ENCODE results near the gene ERBB4. TPM values are rescaled to one million over a fixed set of nuclear protein-coding genes. Genes with fewer than 3 reads are reported as not detected.

Gene ERBB4
- total and polyA plus RNA-seq, 2 of the 8 experiments (the other 6 are each of a cell fraction or from before 2014, with no cell fraction given) = 0.34 to 1.3 TPM

- no peak overlapping the region for H2BK20ac ChIP-seq (ENCODE audit: low read length)
- H3K56ac ChIP-seq (replicated peaks; ENCODE audit: insufficient read length, low read depth, low read length) = no peak overlapping the region
- 0 out of 4 replicates have a peak, but pooled peaks cover 0 to 3% of the 10 kb centered on the region in 2 experiments for H3K9me3 ChIP-seq (ENCODE audit: insufficient read depth in 2 of 2, low read depth in 1 of 2, low read length in 1 of 2)
- no peak overlapping the region for H3K4ac ChIP-seq (replicated peaks; ENCODE audit: insufficient read length, low read depth, low read length)
- no peak overlapping the region for H2BK120ac ChIP-seq (replicated peaks; ENCODE audit: low read depth, low read length)
- H3K9ac ChIP-seq (replicated peaks in 1 of 4; ENCODE audit: extremely low read depth in 1 of 4, low read depth in 3 of 4, low read length in 3 of 4) = no peak overlapping the region
- ChIA-PET CTCF (ENCODE audit: partially characterized antibody) (no interaction called here), POLR2A (ENCODE audit: partially characterized antibody) (no interaction called here)
- H3K79me2 ChIP-seq (ENCODE audit: control insufficient read depth in 1 of 2, insufficient read depth in 2 of 2, low read length in 2 of 2) = no peaks in the 10 kb centered on the region
- H2BK5ac ChIP-seq (ENCODE audit: low read depth, low read length) = no peak overlapping the region
- no peak overlapping the region for H2AK5ac ChIP-seq (ENCODE audit: low read depth, low read length)
- H3K79me1 ChIP-seq (ENCODE audit: low read depth, low read length) = no peaks in the 10 kb centered on the region
- no peaks in the 10 kb centered on the region for H4K20me1 ChIP-seq (replicated peaks in 1 of 2; ENCODE audit: control insufficient read depth in 1 of 2, insufficient read depth in 2 of 2, low read length in 2 of 2)
- FAIRE-seq (no peak), DNase-seq (ENCODE audit: low read depth in 1 of 2, low spot score in 2 of 2) (no peak)
- H3K36me3 ChIP-seq (ENCODE audit: control insufficient read depth in 2 of 4, insufficient read depth in 4 of 4, low read length in 3 of 4) = no peaks in the 10 kb centered on the region
- H3K14ac ChIP-seq (ENCODE audit: insufficient read length) = no peak overlapping the region
- H4K8ac ChIP-seq (ENCODE audit: extremely low read depth, insufficient read depth, low read length) = no peak overlapping the region
- no peak overlapping the region for H3K4me2 ChIP-seq (ENCODE audit: insufficient read depth in 1 of 2, low read depth in 2 of 2, low read length in 2 of 2)
- no peak overlapping the region for H4K91ac ChIP-seq (replicated peaks; ENCODE audit: insufficient read length, low read length)
- 84% methylated on average over 2 of the region's 2 CpGs; no CpG with 5 or more reads in 1 of the 2 experiments for WGBS, 2 experiments (ENCODE audit: extremely low coverage in 1 of 2, insufficient coverage in 1 of 2, insufficient read length in 1 of 2, insufficient replicate concordance in 2 of 2, low coverage in 1 of 2, low lambda C conversion rate in 2 of 2, missing lambda C conversion rate in 1 of 2)
- TF ChIP-seq BCL11A (IDR thresholded peaks at IDR 0.05; ENCODE audit: low read depth in 2 of 2, low read length in 2 of 2) (no peak), SAP30 (IDR thresholded peaks at IDR 0.05; ENCODE audit: insufficient read depth, insufficient replicate concordance, low read length) (no peak), PHF8 (conservative IDR thresholded peaks at IDR 0.05; ENCODE audit: low read depth, low read length) (no peak), ASH2L (IDR thresholded peaks at IDR 0.05; ENCODE audit: low read length) (no peak), RBBP5 (IDR thresholded peaks at IDR 0.05; ENCODE audit: borderline replicate concordance, low read depth, low read length) (no peak), SP1 (IDR thresholded peaks at IDR 0.05; ENCODE audit: low read depth, low read length) (no peak), FOSL1 (IDR thresholded peaks at IDR 0.05; ENCODE audit: insufficient read depth, low read depth, low read length) (no peak)
- TF ChIP-seq, protein P1, sequence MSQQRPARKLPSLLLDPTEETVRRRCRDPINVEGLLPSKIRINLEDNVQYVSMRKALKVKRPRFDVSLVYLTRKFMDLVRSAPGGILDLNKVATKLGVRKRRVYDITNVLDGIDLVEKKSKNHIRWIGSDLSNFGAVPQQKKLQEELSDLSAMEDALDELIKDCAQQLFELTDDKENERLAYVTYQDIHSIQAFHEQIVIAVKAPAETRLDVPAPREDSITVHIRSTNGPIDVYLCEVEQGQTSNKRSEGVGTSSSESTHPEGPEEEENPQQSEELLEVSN (IDR thresholded peaks at IDR 0.05) = no peak
- TF ChIP-seq, protein P2, sequence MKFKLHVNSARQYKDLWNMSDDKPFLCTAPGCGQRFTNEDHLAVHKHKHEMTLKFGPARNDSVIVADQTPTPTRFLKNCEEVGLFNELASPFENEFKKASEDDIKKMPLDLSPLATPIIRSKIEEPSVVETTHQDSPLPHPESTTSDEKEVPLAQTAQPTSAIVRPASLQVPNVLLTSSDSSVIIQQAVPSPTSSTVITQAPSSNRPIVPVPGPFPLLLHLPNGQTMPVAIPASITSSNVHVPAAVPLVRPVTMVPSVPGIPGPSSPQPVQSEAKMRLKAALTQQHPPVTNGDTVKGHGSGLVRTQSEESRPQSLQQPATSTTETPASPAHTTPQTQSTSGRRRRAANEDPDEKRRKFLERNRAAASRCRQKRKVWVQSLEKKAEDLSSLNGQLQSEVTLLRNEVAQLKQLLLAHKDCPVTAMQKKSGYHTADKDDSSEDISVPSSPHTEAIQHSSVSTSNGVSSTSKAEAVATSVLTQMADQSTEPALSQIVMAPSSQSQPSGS (IDR thresholded peaks at IDR 0.05; ENCODE audit: low read length) = no peak
- H3K27me3 ChIP-seq (replicated peaks in 1 of 4; ENCODE audit: control insufficient read depth in 3 of 4, extremely low read depth in 1 of 4, insufficient read depth in 3 of 4, low read length in 3 of 4) = no peaks in the 10 kb centered on the region
- H3K18ac ChIP-seq (ENCODE audit: extremely low read depth, low read length) = no peak overlapping the region
- H2BK12ac ChIP-seq (ENCODE audit: low read depth, low read length) = no peak overlapping the region
- no peak overlapping the region for H2BK15ac ChIP-seq (ENCODE audit: low read length)
- no peak overlapping the region for H3K27ac ChIP-seq (ENCODE audit: low read depth, low read length)
- no peak overlapping the region for H3K4me3 ChIP-seq (ENCODE audit: extremely low read depth in 1 of 4, insufficient read depth in 2 of 4, low read depth in 3 of 4, low read length in 4 of 4)
- H3K4me1 ChIP-seq (replicated peaks in 1 of 4; ENCODE audit: control insufficient read depth in 3 of 4, insufficient read depth in 4 of 4, low read length in 3 of 4) = no peaks in the 10 kb centered on the region
- H2AFZ ChIP-seq (ENCODE audit: low read length) = no peak overlapping the region
- no peak overlapping the region for H3K23ac ChIP-seq (ENCODE audit: insufficient read length)
- H3K23me2 ChIP-seq (ENCODE audit: low read depth, low read length) = no peaks in the 10 kb centered on the region
- no peak overlapping the region for H4K5ac ChIP-seq (ENCODE audit: insufficient read length, low read depth, low read length)
Measured at GRCh38 chr2:212344131-212344530, 194.5 kb downstream of the ERBB4 start.
